H9 (cell line): ENCODE data around the gene RBM33. TPM values are rescaled to one million over a fixed set of nuclear protein-coding genes. Genes with fewer than 3 reads are reported as not detected.

ENCODE experiments used
- DNase-seq: peaks from one replicate; pipeline ENCODE4 v3.0.0-alpha.2; 2017
- H2AFZ ChIP-seq: one replicate; pipeline ENCODE4 v1.6.1; 2013; ENCODE audit warnings: mild to moderate bottlenecking, low read length, control low read depth, moderate library complexity
- H2AK5ac ChIP-seq: 2 replicates; pipeline ENCODE4 v1.6.1; 2013; ENCODE audit warnings: low read length, control low read depth, mixed read lengths; ENCODE audit not compliant: insufficient read length
- H2BK120ac ChIP-seq: one replicate; pipeline ENCODE4 v1.6.1; 2013; ENCODE audit warnings: low read depth, mild to moderate bottlenecking, low read length, control low read depth, inconsistent platforms; ENCODE audit not compliant: poor library complexity, severe bottlenecking
- H2BK12ac ChIP-seq: 2 replicates; pipeline ENCODE4 v1.6.1; 2013; ENCODE audit warnings: low read length, control low read depth, mixed read lengths, low read depth; ENCODE audit not compliant: insufficient read length
- H2BK15ac ChIP-seq: 2 replicates; pipeline ENCODE4 v1.6.1; 2013; ENCODE audit warnings: low read depth, low read length, control low read depth
- H2BK20ac ChIP-seq: one replicate; pipeline ENCODE4 v1.6.1; 2013; ENCODE audit warnings: low read depth, mild to moderate bottlenecking, low read length, control low read depth, inconsistent platforms; ENCODE audit not compliant: poor library complexity, severe bottlenecking
- H2BK5ac ChIP-seq: 2 replicates; pipeline ENCODE4 v1.6.1; 2013; ENCODE audit warnings: low read length, control low read depth, mixed read lengths; ENCODE audit not compliant: insufficient read length
- H3K14ac ChIP-seq: 2 replicates; pipeline ENCODE4 v1.6.1; 2013; ENCODE audit warnings: low read length, control low read depth; ENCODE audit not compliant: insufficient read depth
- H3K18ac ChIP-seq: 2 replicates; pipeline ENCODE4 v1.6.1; 2013; ENCODE audit warnings: low read depth, mild to moderate bottlenecking, mixed read lengths, low read length, control low read depth; ENCODE audit not compliant: insufficient read length
- H3K23ac ChIP-seq: 2 replicates; pipeline ENCODE4 v1.6.1; 2013; ENCODE audit warnings: low read length, control low read depth, mixed read lengths, low read depth; ENCODE audit not compliant: insufficient read length
- H3K23me2 ChIP-seq: 2 replicates; pipeline ENCODE4 v1.6.1; 2013; ENCODE audit warnings: low read depth, mild to moderate bottlenecking, mixed read lengths, low read length, control low read depth; ENCODE audit not compliant: insufficient read length, poor library complexity, severe bottlenecking
- H3K27ac ChIP-seq: 2 replicates; pipeline ENCODE4 v1.5.1; 2013; ENCODE audit warnings: low read length, control low read depth, mixed read lengths, low read depth; ENCODE audit not compliant: insufficient read length
- H3K27me3 ChIP-seq: 2 replicates; pipeline ENCODE4 v1.6.1; 2013; ENCODE audit warnings: low read length, control low read depth, inconsistent platforms; ENCODE audit not compliant: insufficient read depth
- H3K4ac ChIP-seq: 2 replicates; pipeline ENCODE4 v1.6.1; 2013; ENCODE audit warnings: low read depth, mild to moderate bottlenecking, control low read depth, inconsistent platforms, low read length, moderate library complexity
- H3K4me1 ChIP-seq: 2 replicates; pipeline ENCODE4 v1.6.1; 2013; ENCODE audit warnings: low read length, control low read depth, inconsistent platforms; ENCODE audit not compliant: insufficient read depth
- H3K4me2 ChIP-seq: 2 replicates; pipeline ENCODE4 v1.6.1; 2013; ENCODE audit warnings: low read length, control low read depth, mixed read lengths; ENCODE audit not compliant: insufficient read length, insufficient read depth
- H3K56ac ChIP-seq: 2 replicates; pipeline ENCODE4 v1.6.1; 2013; ENCODE audit warnings: low read depth, mild to moderate bottlenecking, mixed read lengths, low read length, control low read depth; ENCODE audit not compliant: insufficient read length
- H3K79me1 ChIP-seq: 2 replicates; pipeline ENCODE4 v1.6.1; 2013; ENCODE audit warnings: low read depth, mild to moderate bottlenecking, moderate library complexity, low read length, control low read depth, inconsistent platforms; ENCODE audit not compliant: insufficient read depth, poor library complexity, severe bottlenecking
- H3K79me2 ChIP-seq: 2 replicates; pipeline ENCODE4 v1.6.1; 2013; ENCODE audit warnings: low read length, control low read depth, inconsistent platforms; ENCODE audit not compliant: insufficient read depth
- H3K9ac ChIP-seq: 2 replicates; pipeline ENCODE4 v1.6.1; 2013; ENCODE audit warnings: low read length, control low read depth, mixed read lengths; ENCODE audit not compliant: insufficient read length; ENCODE audit errors: extremely low read depth
- H3K9me3 ChIP-seq: one replicate; pipeline ENCODE4 v1.6.1; 2013; ENCODE audit warnings: low read depth, low read length, inconsistent platforms; ENCODE audit not compliant: control insufficient read depth
- H3T11ph ChIP-seq: one replicate; pipeline ENCODE4 v1.6.1; 2013; ENCODE audit warnings: mild to moderate bottlenecking, low read length, control low read depth, inconsistent platforms
- H4K20me1 ChIP-seq: one replicate; pipeline ENCODE4 v1.6.1; 2013; ENCODE audit not compliant: control insufficient read depth, insufficient read length, insufficient read depth
- H4K5ac ChIP-seq: 2 replicates; pipeline ENCODE4 v1.6.1; 2013; ENCODE audit warnings: low read depth, mild to moderate bottlenecking, mixed read lengths, low read length, control low read depth; ENCODE audit not compliant: insufficient read length
- H4K8ac ChIP-seq: replicated peaks from 2 replicates; pipeline ENCODE4 v1.6.1; 2013; ENCODE audit warnings: low read length, control low read depth, mixed read lengths, low read depth; ENCODE audit not compliant: insufficient read length
- H4K91ac ChIP-seq: 2 replicates; pipeline ENCODE4 v1.6.1; 2013; ENCODE audit warnings: low read depth, mild to moderate bottlenecking, moderate library complexity, mixed read lengths, low read length, control low read depth; ENCODE audit not compliant: insufficient read length
- H3K27ac Mint-ChIP-seq, 3 experiments: 2 replicates in 2 of 3; 3 replicates in 1 of 3; pipeline ENCODE4 v1.8.0; 2020 to 2021; ENCODE audit warnings: mixed read lengths in 3 of 3, mild to moderate bottlenecking in 1 of 3, moderate library complexity in 1 of 3
- H3K27me3 Mint-ChIP-seq: 2 replicates; pipeline ENCODE4 v1.8.0; 2021; ENCODE audit warnings: low read depth, mild to moderate bottlenecking, moderate library complexity, mixed read lengths
- H3K36me3 Mint-ChIP-seq, 3 experiments: 2 replicates in 2 of 3; 3 replicates in 1 of 3; pipeline ENCODE4 v1.8.0; 2020 to 2021; ENCODE audit warnings: low read depth in 3 of 3, mixed read lengths in 3 of 3; ENCODE audit not compliant: insufficient read depth in 1 of 3
- H3K4me1 Mint-ChIP-seq, 2 experiments: 2 replicates each; pipeline ENCODE4 v1.8.0; 2020; ENCODE audit warnings: mixed read lengths in 2 of 2
- H3K4me3 Mint-ChIP-seq, 2 experiments: 2 replicates in 1 of 2; 3 replicates in 1 of 2; pipeline ENCODE4 v1.8.0; 2020 to 2021; ENCODE audit warnings: mild to moderate bottlenecking in 2 of 2, mixed read lengths in 2 of 2, moderate library complexity in 1 of 2
- H3K9me3 Mint-ChIP-seq, 2 experiments: 2 replicates in 1 of 2; 3 replicates in 1 of 2; pipeline ENCODE4 v1.8.0; 2020; ENCODE audit warnings: mild to moderate bottlenecking in 2 of 2, mixed read lengths in 2 of 2, moderate library complexity in 1 of 2
- WGBS: extraction: QIAGEN DNeasy Blood & Tissue Kit; methylation state at CpG from one replicate; pipeline ENCODE4 v1.1.7; 2013; ENCODE audit warnings: missing lambda C conversion rate, low lambda C conversion rate, mixed read lengths; ENCODE audit not compliant: insufficient read length; ENCODE audit errors: extremely low coverage; 5-methylcytosine and 5-hydroxymethylcytosine counted together
- total RNA-seq: library from RNA; stranded (reverse); gene quantifications from 2 replicates; pipeline ENCODE4 v1.2.1, GENCODE V29; 2021
- TF ChIP-seq, protein P1 (sequence below): fragments of 200-600 bp; sonication (generic); conservative IDR thresholded peaks from 3 replicates; pipeline ENCODE4 v1.8.0; 2021; ENCODE audit warnings: antibody characterized with exemption, mild to moderate bottlenecking

RBM33 gene
- total RNA-seq, 1 experiment from 2014 or later, result 71.3 TPM

- Histone ChIP-seq H2BK15ac (no peak overlapping the region), H4K91ac (no peak overlapping the region), H3K27me3 (no peaks in the 10 kb centered on the region), H3T11ph (no peak overlapping the region), H3K4me1 (no peaks in the 10 kb centered on the region; the same call in 1 of the 2 replicates), H2BK120ac (no peak overlapping the region), H2BK5ac (no peak overlapping the region), H2BK20ac (no peak overlapping the region), H3K79me1 (peaks cover 3% of the 10 kb centered on the region), H3K4ac (no peak overlapping the region), H4K8ac (no peak overlapping the region), H2AK5ac (no peak overlapping the region), H3K18ac (no peak overlapping the region), H3K79me2 (peaks cover 13% of the 10 kb centered on the region; the same call in 1 of the 2 replicates), H2BK12ac (no peak overlapping the region), H3K4me2 (no peak overlapping the region), H3K56ac (no peak overlapping the region), H3K9ac (no peak overlapping the region), H3K14ac (no peak overlapping the region), H3K27ac (no peak overlapping the region), H3K23me2 (no peaks in the 10 kb centered on the region), H3K9me3 (no peaks in the 10 kb centered on the region), H4K20me1 (no peaks in the 10 kb centered on the region), H4K5ac (no peak overlapping the region), H3K23ac (no peak overlapping the region), H2AFZ (no peak overlapping the region)
- peak overlapping the region in 1 of 3 experiments; percentile 87; a peak in 1 of 7 replicates for H3K27ac Mint-ChIP-seq
- WGBS, result 100% methylated on average over 1 of the region's 4 CpGs
- TF ChIP-seq, protein P1, sequence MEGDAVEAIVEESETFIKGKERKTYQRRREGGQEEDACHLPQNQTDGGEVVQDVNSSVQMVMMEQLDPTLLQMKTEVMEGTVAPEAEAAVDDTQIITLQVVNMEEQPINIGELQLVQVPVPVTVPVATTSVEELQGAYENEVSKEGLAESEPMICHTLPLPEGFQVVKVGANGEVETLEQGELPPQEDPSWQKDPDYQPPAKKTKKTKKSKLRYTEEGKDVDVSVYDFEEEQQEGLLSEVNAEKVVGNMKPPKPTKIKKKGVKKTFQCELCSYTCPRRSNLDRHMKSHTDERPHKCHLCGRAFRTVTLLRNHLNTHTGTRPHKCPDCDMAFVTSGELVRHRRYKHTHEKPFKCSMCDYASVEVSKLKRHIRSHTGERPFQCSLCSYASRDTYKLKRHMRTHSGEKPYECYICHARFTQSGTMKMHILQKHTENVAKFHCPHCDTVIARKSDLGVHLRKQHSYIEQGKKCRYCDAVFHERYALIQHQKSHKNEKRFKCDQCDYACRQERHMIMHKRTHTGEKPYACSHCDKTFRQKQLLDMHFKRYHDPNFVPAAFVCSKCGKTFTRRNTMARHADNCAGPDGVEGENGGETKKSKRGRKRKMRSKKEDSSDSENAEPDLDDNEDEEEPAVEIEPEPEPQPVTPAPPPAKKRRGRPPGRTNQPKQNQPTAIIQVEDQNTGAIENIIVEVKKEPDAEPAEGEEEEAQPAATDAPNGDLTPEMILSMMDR, result no peak
- peaks cover 35 to 56% (median 46%) of the 10 kb centered on the region in 3 experiments; a peak in 6 of 7 replicates for H3K36me3 Mint-ChIP-seq
- no peaks in the 10 kb centered on the region for H3K27me3 Mint-ChIP-seq
- H3K4me3 Mint-ChIP-seq, result no peak overlapping the region
- no peak for DNase-seq
- H3K4me1 Mint-ChIP-seq, result peaks cover 33 to 36% of the 10 kb centered on the region in 2 experiments
- peaks cover 6 to 13% of the 10 kb centered on the region in 2 experiments for H3K9me3 Mint-ChIP-seq
These were observed 39.3 kb downstream of the RBM33 start for GRCh38 chr7:155683714-155684113.
